Choroid plexus epithelial cell (primary cell): ENCODE measurements around the gene MCF2L2.

ENCODE experiments used
- DNase-seq: peaks from one replicate; pipeline ENCODE4 v3.0.0-alpha.2; 2010; ENCODE audit warnings: low read depth
- H3K4me3 ChIP-seq: 2 replicates; pipeline ENCODE4 v1.5.1; 2011; ENCODE audit warnings: low read depth, mild to moderate bottlenecking, control low read depth, low read length, moderate library complexity
- CTCF ChIP-seq: conservative IDR thresholded peaks from 2 replicates; pipeline ENCODE4 v1.5.1; 2011; ENCODE audit warnings: low read depth, mild to moderate bottlenecking, control low read depth, inconsistent platforms, low read length, moderate library complexity

The MCF2L2 gene

GRCh38 chr3:183155499-183155898 is 272.9 kb downstream of the MCF2L2 start:
- no peak overlapping the region for H3K4me3 ChIP-seq
- no peak for DNase-seq
- no peak for TF ChIP-seq CTCF

- no peak for TF ChIP-seq CTCF
- no peak overlapping the region for H3K4me3 ChIP-seq
- DNase-seq, result no peak
Observed at GRCh38 chr3:183153210-183153950, 275.0 kb downstream of the MCF2L2 start.

- no peak for TF ChIP-seq CTCF
- no peak overlapping the region for H3K4me3 ChIP-seq
- DNase-seq, result no peak
Observed at GRCh38 chr3:183151821-183152351, 276.5 kb downstream of the MCF2L2 start.

GRCh38 chr3:183151086-183151485 is 277.3 kb downstream of the MCF2L2 start:
- no peak for DNase-seq
- no peak for TF ChIP-seq CTCF

GRCh38 chr3:183149915-183150750 is 278.3 kb downstream of the MCF2L2 start:
- no peak for TF ChIP-seq CTCF
- DNase-seq, result peak; percentile 27
- H3K4me3 ChIP-seq, result no peak overlapping the region

More at GRCh38 chr3:183151086-183151485, 277.3 kb downstream of the MCF2L2 start:
- H3K4me3 ChIP-seq, result no peak overlapping the region

GRCh38 chr3:183148056-183148455 is 280.4 kb downstream of the MCF2L2 start:
- no peak overlapping the region for H3K4me3 ChIP-seq
- peak; percentile 71 for DNase-seq
- TF ChIP-seq CTCF, result no peak
